Measurements from ENCODE around the gene ELF2.

DNA sequence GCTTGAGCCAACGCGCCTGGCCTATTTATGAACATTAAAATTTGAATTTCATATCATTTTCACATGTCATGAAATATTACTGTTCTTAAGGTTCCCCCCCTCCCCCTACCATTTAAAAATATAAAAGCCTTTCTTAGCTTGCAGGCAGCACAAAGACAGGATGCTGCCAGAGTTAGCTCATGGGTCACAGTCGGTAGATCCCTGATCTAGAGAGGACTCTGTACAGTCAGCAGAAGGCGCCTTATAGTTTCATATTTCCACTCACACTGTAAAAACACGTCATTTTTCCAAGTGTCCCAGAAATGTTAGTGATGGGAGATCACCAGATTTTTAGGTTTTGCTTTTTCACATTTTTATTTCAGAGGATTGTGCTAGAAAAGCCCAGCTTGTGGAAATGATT lies 149.2 kb downstream of the ELF2 start:
- TF ChIP-seq CTCF (conservative IDR thresholded peaks at IDR 0.05; ENCODE audit: low read length): no peak
- TF ChIP-seq EZH2phosphoT487 (IDR thresholded peaks at IDR 0.05; ENCODE audit: borderline replicate concordance): no peak
